GM19455 (cell line): ENCODE results near the gene WWTR1.

Experiments
- ATAC-seq: cut with Tn5 transposase; IDR thresholded peaks from one replicate; pipeline ENCODE4 v1.9.1; 2021; ENCODE audit not compliant: unreplicated experiment

Gene WWTR1

GRCh38 chr3:149657926-149658743 lies at the start of gene WWTR1:
Gene WWTR1, minus strand, starts transcription at chr3:149658025. Its CDS starts 719 bp downstream, at chr3:149657306.
- peak; percentile 80 for ATAC-seq

- ATAC-seq, result no peak
Observed at GRCh38 chr3:149706905-149707304, 49.1 kb upstream of the WWTR1 start.

GRCh38 chr3:149705416-149705815 lies 47.6 kb upstream of the WWTR1 start:
- no peak for ATAC-seq

- ATAC-seq, result no peak
Observed at GRCh38 chr3:149703466-149703865, 45.6 kb upstream of the WWTR1 start.

- ATAC-seq, result no peak
Observed at GRCh38 chr3:149702691-149703441, 45.0 kb upstream of the WWTR1 start.

- peak; percentile 53 for ATAC-seq
Observed at GRCh38 chr3:149701977-149702350, 44.1 kb upstream of the WWTR1 start.

- no peak for ATAC-seq
Observed at GRCh38 chr3:149701206-149701976, 43.6 kb upstream of the WWTR1 start.

GRCh38 chr3:149688122-149688757 lies 30.4 kb upstream of the WWTR1 start:
- no peak for ATAC-seq

GRCh38 chr3:149686996-149687395 lies 29.2 kb upstream of the WWTR1 start:
- ATAC-seq, result no peak

- ATAC-seq, result no peak
Observed at GRCh38 chr3:149678351-149678950, 20.6 kb upstream of the WWTR1 start.

GRCh38 chr3:149673393-149673792 lies 15.6 kb upstream of the WWTR1 start:
- no peak for ATAC-seq

- no peak for ATAC-seq
Observed at GRCh38 chr3:149670742-149671492, 13.1 kb upstream of the WWTR1 start.

GRCh38 chr3:149667576-149667975 lies 9.8 kb upstream of the WWTR1 start:
- no peak for ATAC-seq

- ATAC-seq, result no peak
Observed at GRCh38 chr3:149663966-149664365, 6.1 kb upstream of the WWTR1 start.

GRCh38 chr3:149662240-149662887 lies 4.5 kb upstream of the WWTR1 start:
- ATAC-seq, result no peak

- ATAC-seq, result no peak
Observed at GRCh38 chr3:149660462-149660861, 2.6 kb upstream of the WWTR1 start.

GRCh38 chr3:149658744-149659497 lies 1.1 kb upstream of the WWTR1 start:
- peak; percentile 22 for ATAC-seq

GRCh38 chr3:149657321-149657925 lies 402 bp downstream of the WWTR1 start:
- peak; percentile 33 for ATAC-seq
